C4-2B (cell line): ENCODE measurements around the gene DDA1.
A peak's percentile ranks its signal among the peaks of the same experiment; 100 is the strongest.

Experiments
- H3K27ac ChIP-seq: fragments of 450-650 bp; 2 replicates; pipeline ENCODE4 v1.5.1; 2017
- CTCF ChIP-seq: fragments of 450-650 bp; conservative IDR thresholded peaks from 2 replicates; pipeline ENCODE4 v1.5.1; 2017; ENCODE audit warnings: mild to moderate bottlenecking
- ZFX ChIP-seq: fragments of 450-650 bp; IDR thresholded peaks from 2 replicates; pipeline ENCODE4 v1.6.1; 2017

DDA1 gene

GRCh38 chr19:17302391-17303166 is 6.8 kb upstream of the DDA1 start:
- TF ChIP-seq ZFX (no peak), CTCF (no peak)
- H3K27ac ChIP-seq: peak overlapping the region; percentile 81

- TF ChIP-seq ZFX: peak; percentile 53; the same call in 1 of the 2 replicates
- TF ChIP-seq CTCF: peak; percentile 78
- H3K27ac ChIP-seq: peak within 1 kb of the TSS; percentile 81
These were observed 6.0 kb upstream of the DDA1 start, which contains the start of gene ABHD8 for GRCh38 chr19:17303167-17303939. Gene ABHD8 (minus strand): TSS chr19:17303425. CDS start chr19:17301616, 1,809 bp downstream.

GRCh38 chr19:17303940-17304267 is 5.5 kb upstream of the DDA1 start:
- peak overlapping the region; percentile 81 for H3K27ac ChIP-seq
- TF ChIP-seq CTCF: no peak
- no peak for TF ChIP-seq ZFX

- no peak for TF ChIP-seq CTCF
- TF ChIP-seq ZFX: no peak
- H3K27ac ChIP-seq: peak overlapping the region; percentile 92
These were observed 4.8 kb upstream of the DDA1 start for GRCh38 chr19:17304386-17305215.

GRCh38 chr19:17305216-17305516 is 4.2 kb upstream of the DDA1 start:
- no peak for TF ChIP-seq CTCF
- no peak for TF ChIP-seq ZFX
- peak overlapping the region; percentile 92 for H3K27ac ChIP-seq

- peak within 1 kb of the TSS; percentile 92 for H3K27ac ChIP-seq
- TF ChIP-seq CTCF: peak; percentile 95
- TF ChIP-seq ZFX: peak; percentile 88
These were observed 3.7 kb upstream of the DDA1 start, which contains the start of gene MRPL34 for GRCh38 chr19:17305517-17306284. Gene MRPL34 (plus strand): TSS chr19:17305872. CDS start chr19:17305893, 21 bp downstream.
